22Rv1 (cell line): ENCODE results near the gene LIPA.
A peak's percentile ranks its signal among the peaks of the same experiment; 100 is the strongest.
"Not testable (repeated sequence)": the region's sequence is repeated elsewhere in the genome, so short reads cannot be mapped to it uniquely, and the experiment has no call there.

Experiments used
- H3K27ac ChIP-seq: fragments of 450-650 bp; 2 replicates; pipeline ENCODE4 v1.5.1; 2017
- CTCF ChIP-seq: fragments of 450-650 bp; IDR thresholded peaks from 2 replicates; pipeline ENCODE4 v1.5.1; 2017; ENCODE audit warnings: mild to moderate bottlenecking
- ZFX ChIP-seq: fragments of 450-650 bp; IDR thresholded peaks from 2 replicates; pipeline ENCODE4 v1.6.1; 2017; ENCODE audit warnings: antibody characterized with exemption, borderline replicate concordance

The LIPA gene

GRCh38 chr10:89257581-89257980, 6.0 kb upstream of the LIPA start:
- no peak for TF ChIP-seq CTCF
- TF ChIP-seq ZFX, result no peak
- H3K27ac ChIP-seq, result no peak overlapping the region

- no peak overlapping the region for H3K27ac ChIP-seq
- TF ChIP-seq ZFX, result no peak
- no peak for TF ChIP-seq CTCF
Observed at GRCh38 chr10:89256962-89257361, 5.4 kb upstream of the LIPA start.

- TF ChIP-seq ZFX (no peak), CTCF (no peak)
Observed at GRCh38 chr10:89256340-89256739, 4.8 kb upstream of the LIPA start.

GRCh38 chr10:89255793-89256192, 4.2 kb upstream of the LIPA start:
- no peak overlapping the region for H3K27ac ChIP-seq
- no peak for TF ChIP-seq CTCF
- TF ChIP-seq ZFX, result no peak

More at GRCh38 chr10:89256340-89256739, 4.8 kb upstream of the LIPA start:
- no peak overlapping the region for H3K27ac ChIP-seq

GRCh38 chr10:89255091-89255579, 3.6 kb upstream of the LIPA start:
- H3K27ac ChIP-seq, result not testable (repeated sequence)

GRCh38 chr10:89252225-89252585, 630 bp upstream of the LIPA start:
- peak overlapping the region; percentile 39 for H3K27ac ChIP-seq
- TF ChIP-seq CTCF (no peak), ZFX (no peak)

GRCh38 chr10:89250865-89251408, 638 bp downstream of the LIPA start:
- TF ChIP-seq ZFX (no peak), CTCF (no peak)
- H3K27ac ChIP-seq, result 0 out of 2 replicates have a peak overlapping the region, but pooled peaks have one; percentile 39

- TF ChIP-seq ZFX, result no peak
- TF ChIP-seq CTCF, result no peak
- H3K27ac ChIP-seq, result no peak overlapping the region
Observed at GRCh38 chr10:89248990-89249389, 2.6 kb downstream of the LIPA start.

GRCh38 chr10:89247623-89248022, 4.0 kb downstream of the LIPA start:
- not testable (repeated sequence) for H3K27ac ChIP-seq
